Caco-2 (cell line): ENCODE results near the gene SLC43A3. TPM values are rescaled to one million over a fixed set of nuclear protein-coding genes. Genes with fewer than 3 reads are reported as not detected.

Experiments
- BruUV-seq: library from RNA; stranded (reverse); fragments of 400-500 nt; replicated peaks from 2 replicates; lab custom pipeline; 2021; lab: Mats Ljungman, UMichigan
- CTCF ChIA-PET: fragments of 300-600 bp; sonication (Branson Sonifier 250); formaldehyde crosslinking; loops from one replicate; lab custom pipeline; 2022; ENCODE audit warnings: antibody characterized with exemption; lab: Charles Lee
- POLR2A ChIA-PET: fragments of 300-600 bp; sonication (Branson Sonifier 250); formaldehyde crosslinking; loops from one replicate; lab custom pipeline; 2022; ENCODE audit warnings: antibody characterized with exemption; lab: Charles Lee
- DNase-seq, 2 experiments: peaks; one replicate each; pipeline versions ENCODE4 v3.0.0 to v3.0.0-alpha.2; 2020 to 2022
- H3K27me3 ChIP-seq: replicated peaks from 2 replicates; pipeline ENCODE4 v1.6.0; 2011; ENCODE audit warnings: low read length; ENCODE audit not compliant: control insufficient read depth, insufficient read depth
- H3K36me3 ChIP-seq: 2 replicates; pipeline ENCODE4 v1.5.1; 2011; ENCODE audit warnings: low read length; ENCODE audit not compliant: control insufficient read depth, insufficient read depth
- H3K4me1 ChIP-seq: fragments of 250-450 bp; sonication (Bioruptor Pico); 2 replicates; pipeline ENCODE4 v1.5.1; 2020; ENCODE audit warnings: mild to moderate bottlenecking
- H3K4me3 ChIP-seq: 2 replicates; pipeline ENCODE4 v1.5.1; 2011; ENCODE audit warnings: low read depth, mild to moderate bottlenecking, control low read depth, low read length
- H3K9me3 ChIP-seq: fragments of 250-450 bp; sonication (Bioruptor Pico); 2 replicates; pipeline ENCODE4 v1.5.1; 2020; ENCODE audit warnings: mild to moderate bottlenecking, moderate library complexity
- H3K27ac Mint-ChIP-seq: one replicate; pipeline ENCODE4 v1.8.0; 2022; ENCODE audit warnings: mixed read lengths; ENCODE audit not compliant: unreplicated experiment
- H3K27me3 Mint-ChIP-seq: one replicate; pipeline ENCODE4 v1.8.0; 2022; ENCODE audit warnings: mixed read lengths; ENCODE audit not compliant: insufficient read depth, unreplicated experiment
- H3K36me3 Mint-ChIP-seq: one replicate; pipeline ENCODE4 v1.8.0; 2022; ENCODE audit warnings: mild to moderate bottlenecking, mixed read lengths; ENCODE audit not compliant: insufficient read depth, unreplicated experiment
- H3K4me1 Mint-ChIP-seq: one replicate; pipeline ENCODE4 v1.8.0; 2022; ENCODE audit warnings: low read depth, mixed read lengths; ENCODE audit not compliant: unreplicated experiment
- H3K4me3 Mint-ChIP-seq: one replicate; pipeline ENCODE4 v1.8.0; 2022; ENCODE audit warnings: mild to moderate bottlenecking, moderate library complexity, mixed read lengths; ENCODE audit not compliant: unreplicated experiment
- H3K9me3 Mint-ChIP-seq: one replicate; pipeline ENCODE4 v1.8.0; 2022; ENCODE audit warnings: mixed read lengths; ENCODE audit not compliant: unreplicated experiment
- CTCF ChIP-seq, 2 experiments: fragments of 200-600 bp in 1 of 2; IDR thresholded peaks; 1 replicate in 1 of 2; 2 replicates in 1 of 2; pipeline versions ENCODE4 v1.5.1 to v1.8.0; 2011 to 2022; ENCODE audit warnings: antibody characterized with exemption in 1 of 2, control low read depth in 1 of 2, inconsistent platforms in 1 of 2, low read depth in 1 of 2, low read length in 1 of 2, mild to moderate bottlenecking in 1 of 2, moderate library complexity in 1 of 2; ENCODE audit not compliant: insufficient read depth in 1 of 2, severe bottlenecking in 1 of 2, unreplicated experiment in 1 of 2
- intact Hi-C: fragments of 100-400 bp; cut with micrococcal nuclease; formaldehyde crosslinking; loops from one replicate; pipeline ENCODE4 v1.10.0; 2022; ENCODE audit not compliant: unreplicated experiment
- total RNA-seq: library from RNA; stranded (reverse); gene quantifications from 2 replicates; pipeline ENCODE4 v1.2.3, GENCODE V29; 2022

SLC43A3 gene
- total RNA-seq, 1 experiment from 2014 or later, result not detected

- DNase-seq, result no peak
- Histone ChIP-seq H3K27me3 (no peaks in the 10 kb centered on the region), H3K9me3 (no peaks in the 10 kb centered on the region), H3K4me1 (no peaks in the 10 kb centered on the region), H3K4me3 (no peak overlapping the region), H3K36me3 (no peaks in the 10 kb centered on the region)
- intact Hi-C loops, result no loop called here
- POLR2A ChIA-PET, result no interaction called here
- no TSS peak for BruUV-seq
- Mint-ChIP-seq H3K9me3 (no peaks in the 10 kb centered on the region), H3K4me1 (no peaks in the 10 kb centered on the region), H3K27me3 (peaks cover 30% of the 10 kb centered on the region), H3K36me3 (no peaks in the 10 kb centered on the region), H3K27ac (no peak overlapping the region), H3K4me3 (no peak overlapping the region)
- no peak for TF ChIP-seq CTCF (IDR thresholded peaks at IDR 0.05; ENCODE audit: insufficient read depth in 1 of 2, low read depth in 1 of 2, low read length in 1 of 2, severe bottlenecking in 1 of 2, unreplicated experiment in 1 of 2)
- CTCF ChIA-PET, result no interaction called here
Measured at GRCh38 chr11:57387289-57388030, 39.5 kb downstream of the SLC43A3 start.

- no peaks in the 10 kb centered on the region for H3K9me3 ChIP-seq
- BruUV-seq, result no TSS peak
- intact Hi-C loops, result no loop called here
- no peaks in the 10 kb centered on the region for H3K27me3 ChIP-seq
- no peaks in the 10 kb centered on the region for H3K4me1 Mint-ChIP-seq
- no peaks in the 10 kb centered on the region for H3K4me1 ChIP-seq
- H3K4me3 Mint-ChIP-seq, result no peak overlapping the region
- H3K9me3 Mint-ChIP-seq, result no peaks in the 10 kb centered on the region
- no peak overlapping the region for H3K4me3 ChIP-seq
- H3K36me3 ChIP-seq, result no peaks in the 10 kb centered on the region
- no peak for DNase-seq
- H3K27ac Mint-ChIP-seq, result no peak overlapping the region
- ChIA-PET POLR2A (no interaction called here), CTCF (no interaction called here)
- H3K36me3 Mint-ChIP-seq, result no peaks in the 10 kb centered on the region
- TF ChIP-seq CTCF (IDR thresholded peaks at IDR 0.05; ENCODE audit: insufficient read depth in 1 of 2, low read depth in 1 of 2, low read length in 1 of 2, severe bottlenecking in 1 of 2, unreplicated experiment in 1 of 2), result no peak
- peaks cover 28% of the 10 kb centered on the region for H3K27me3 Mint-ChIP-seq
Measured at GRCh38 chr11:57386178-57386940, 40.6 kb downstream of the SLC43A3 start.

GRCh38 chr11:57380975-57381374 lies 45.9 kb downstream of the SLC43A3 start, which contains the start of gene PRG3:
PRG3 (minus strand) TSS chr11:57381150; CDS start chr11:57380708, 442 bp downstream.
- Mint-ChIP-seq H3K9me3 (no peaks in the 10 kb centered on the region), H3K36me3 (no peaks in the 10 kb centered on the region), H3K27ac (no peak within 1 kb of the TSS), H3K27me3 (peaks cover 14% of the 10 kb centered on the region), H3K4me1 (no peaks in the 10 kb centered on the region), H3K4me3 (no peak within 1 kb of the TSS)
- Histone ChIP-seq H3K4me3 (no peak within 1 kb of the TSS), H3K9me3 (no peaks in the 10 kb centered on the region), H3K27me3 (no peaks in the 10 kb centered on the region), H3K4me1 (no peaks in the 10 kb centered on the region), H3K36me3 (no peaks in the 10 kb centered on the region)
- intact Hi-C loops, result no loop called here
- POLR2A ChIA-PET, result no interaction called here
- no TSS peak for BruUV-seq
- no peak for TF ChIP-seq CTCF (IDR thresholded peaks at IDR 0.05; ENCODE audit: insufficient read depth in 1 of 2, low read depth in 1 of 2, low read length in 1 of 2, severe bottlenecking in 1 of 2, unreplicated experiment in 1 of 2)
- CTCF ChIA-PET, result no interaction called here
- DNase-seq, result no peak
